ENCODE measurements around the gene FRRS1L. TPM values are rescaled to one million over a fixed set of nuclear protein-coding genes. Genes with fewer than 3 reads are reported as not detected.

The FRRS1L gene
- total RNA-seq, 4 donors from 2014 or later = 0.05 to 0.42 TPM; not detected in 2

DNA sequence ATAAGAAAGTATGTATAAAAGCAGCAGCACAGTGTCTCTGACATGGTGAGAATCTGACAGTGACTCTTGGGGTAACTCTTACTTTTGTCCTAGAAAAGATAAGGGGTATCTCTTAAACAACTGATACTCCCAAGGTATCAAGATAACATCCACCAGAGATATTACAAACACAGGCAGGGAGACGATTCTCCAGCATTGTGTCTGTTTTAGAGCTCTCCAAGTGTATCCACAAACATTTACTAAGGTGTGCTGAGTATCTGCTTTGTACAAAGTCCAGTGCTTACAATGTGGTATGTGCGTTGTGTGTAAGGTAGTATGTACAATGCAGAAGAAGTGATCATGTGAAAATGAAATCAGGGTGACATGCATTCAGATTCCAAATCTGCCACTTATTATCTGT is 42.9 kb downstream of the FRRS1L start:
- WGBS, 2 donors = 69 to 82% methylated on average over 2 of the region's 2 CpGs
- DNase-seq (ENCODE audit: low spot score in 2 of 2) = no peak
- intact Hi-C loops (cut with DNase I; ENCODE audit: low total_unique reads) = no loop called here
- H3K4me3 ChIP-seq (ENCODE audit: low read depth, poor library complexity, severe bottlenecking) = no peak overlapping the region
- TF ChIP-seq, protein P1, sequence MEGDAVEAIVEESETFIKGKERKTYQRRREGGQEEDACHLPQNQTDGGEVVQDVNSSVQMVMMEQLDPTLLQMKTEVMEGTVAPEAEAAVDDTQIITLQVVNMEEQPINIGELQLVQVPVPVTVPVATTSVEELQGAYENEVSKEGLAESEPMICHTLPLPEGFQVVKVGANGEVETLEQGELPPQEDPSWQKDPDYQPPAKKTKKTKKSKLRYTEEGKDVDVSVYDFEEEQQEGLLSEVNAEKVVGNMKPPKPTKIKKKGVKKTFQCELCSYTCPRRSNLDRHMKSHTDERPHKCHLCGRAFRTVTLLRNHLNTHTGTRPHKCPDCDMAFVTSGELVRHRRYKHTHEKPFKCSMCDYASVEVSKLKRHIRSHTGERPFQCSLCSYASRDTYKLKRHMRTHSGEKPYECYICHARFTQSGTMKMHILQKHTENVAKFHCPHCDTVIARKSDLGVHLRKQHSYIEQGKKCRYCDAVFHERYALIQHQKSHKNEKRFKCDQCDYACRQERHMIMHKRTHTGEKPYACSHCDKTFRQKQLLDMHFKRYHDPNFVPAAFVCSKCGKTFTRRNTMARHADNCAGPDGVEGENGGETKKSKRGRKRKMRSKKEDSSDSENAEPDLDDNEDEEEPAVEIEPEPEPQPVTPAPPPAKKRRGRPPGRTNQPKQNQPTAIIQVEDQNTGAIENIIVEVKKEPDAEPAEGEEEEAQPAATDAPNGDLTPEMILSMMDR (IDR thresholded peaks at IDR 0.05) = no peak
- no peak for TF ChIP-seq POLR2A (IDR thresholded peaks at IDR 0.05)

GRCh38 chr9:109122726-109123621 is 44.1 kb downstream of the FRRS1L start:
- intact Hi-C loops (cut with DNase I; ENCODE audit: low total_unique reads) = no loop called here
- no peak for DNase-seq (ENCODE audit: low spot score in 2 of 2)
- TF ChIP-seq, protein P1 (IDR thresholded peaks at IDR 0.05) = no peak
- TF ChIP-seq POLR2A (IDR thresholded peaks at IDR 0.05) = no peak
- H3K4me3 ChIP-seq (ENCODE audit: low read depth, poor library complexity, severe bottlenecking) = no peak overlapping the region
- WGBS, 2 donors = 83 to 86% methylated on average over 12 of the region's 12 CpGs

- DNase-seq (ENCODE audit: low spot score in 2 of 2) = no peak
- no peak overlapping the region for H3K4me3 ChIP-seq (ENCODE audit: low read depth, poor library complexity, severe bottlenecking)
- 79% methylated on average over 11 of the region's 11 CpGs for WGBS, 2 donors
- intact Hi-C loops (cut with DNase I; ENCODE audit: low total_unique reads) = no loop called here
- TF ChIP-seq, protein P1 (IDR thresholded peaks at IDR 0.05) = no peak
- no peak for TF ChIP-seq POLR2A (IDR thresholded peaks at IDR 0.05)
Measured at GRCh38 chr9:109121232-109121796, 45.7 kb downstream of the FRRS1L start.

- no peak for DNase-seq (ENCODE audit: low spot score in 2 of 2)
- TF ChIP-seq, protein P1 (IDR thresholded peaks at IDR 0.05) = no peak
- no peak for TF ChIP-seq POLR2A (IDR thresholded peaks at IDR 0.05)
- H3K4me3 ChIP-seq (ENCODE audit: low read depth, poor library complexity, severe bottlenecking) = no peak overlapping the region
- intact Hi-C loops (cut with DNase I; ENCODE audit: low total_unique reads) = no loop called here
- WGBS, 2 donors = 19 to 22% methylated on average over 13 of the region's 13 CpGs
Measured at GRCh38 chr9:109120204-109120789, 46.8 kb downstream of the FRRS1L start.

DNA sequence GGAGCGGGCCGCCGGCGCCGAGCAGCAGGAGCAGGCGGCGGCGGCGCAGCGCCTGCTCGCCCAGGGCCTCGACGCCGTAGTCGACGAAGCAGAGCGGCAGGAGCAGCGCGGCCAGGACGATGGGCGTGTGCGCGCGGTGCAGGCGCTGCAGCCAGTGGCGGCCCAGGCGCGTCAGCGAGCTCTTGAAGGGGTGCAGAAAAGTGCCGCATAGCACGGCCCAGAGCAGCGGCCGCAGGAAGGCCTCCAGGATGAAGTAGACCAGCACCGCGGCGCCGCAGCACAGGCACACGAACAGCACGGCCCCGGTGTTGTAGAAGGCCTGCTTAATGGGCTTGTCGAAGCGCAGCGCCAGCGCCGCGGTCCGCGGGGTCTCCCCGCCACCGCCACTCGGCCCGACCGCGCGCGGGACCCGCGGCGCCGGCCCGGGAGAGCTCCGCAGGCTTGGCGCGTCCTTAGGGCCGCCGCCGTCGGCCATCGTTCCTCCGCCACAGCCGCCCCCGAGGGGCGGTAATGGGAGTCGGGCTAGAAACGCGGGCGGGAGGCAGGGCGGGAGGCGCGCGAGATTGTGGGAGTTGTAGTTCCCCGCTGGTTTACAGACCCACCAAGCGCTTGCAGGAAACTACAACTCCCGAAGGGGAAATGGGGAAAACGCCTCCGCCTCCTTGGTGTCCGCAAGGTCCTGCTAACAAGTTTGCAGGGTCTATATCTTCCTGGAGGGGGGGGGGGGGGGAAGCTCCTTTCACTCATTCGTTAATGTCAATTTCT is 47.4 kb downstream of the FRRS1L start, which contains the start of gene TMEM245:
TSS of gene TMEM245 (minus strand) at position 509 of the 765 bp plus-strand sequence. CDS start at position 475, 34 bp downstream.
- TF ChIP-seq, protein P1 (IDR thresholded peaks at IDR 0.05) = no peak
- TF ChIP-seq POLR2A (IDR thresholded peaks at IDR 0.05) = no peak
- WGBS, 2 donors = 0% methylated on average over 32 to 39 of the region's 88 CpGs
- peak within 1 kb of the TSS; percentile 76 for H3K4me3 ChIP-seq (ENCODE audit: low read depth, poor library complexity, severe bottlenecking)
- intact Hi-C loops (cut with DNase I; ENCODE audit: low total_unique reads) = no loop called here
- DNase-seq (ENCODE audit: low spot score in 2 of 2) = peak; percentile 97 to 99

Data from lower leg skin (tissue), 4 donors.